Retina (tissue), 1 donor: ENCODE data around the gene HDAC10.

Experiments
- DNase-seq: peaks from one replicate; pipeline ENCODE4 v3.0.0-alpha.2; 2016

HDAC10 gene

DNA sequence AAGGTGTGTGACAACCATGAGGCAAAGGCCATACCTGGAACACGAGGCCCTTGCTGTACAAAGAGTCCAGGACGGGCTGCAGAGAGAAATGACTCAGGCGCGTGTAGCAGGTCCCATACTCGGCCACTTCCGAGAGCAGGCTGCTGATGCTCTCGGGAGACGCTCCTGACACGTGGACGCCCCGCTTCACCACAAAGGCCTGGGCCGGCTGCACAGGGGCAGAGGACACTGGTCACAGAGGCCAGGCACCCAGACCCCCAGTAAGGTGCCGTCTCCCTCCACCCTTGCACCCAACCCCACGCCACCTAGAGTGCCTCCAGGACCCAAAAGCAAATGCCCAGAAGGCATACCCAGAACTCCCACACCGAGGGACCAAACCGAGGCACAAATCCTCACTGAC is 21.7 kb downstream of the HDAC10 start:
- no peak for DNase-seq

DNA sequence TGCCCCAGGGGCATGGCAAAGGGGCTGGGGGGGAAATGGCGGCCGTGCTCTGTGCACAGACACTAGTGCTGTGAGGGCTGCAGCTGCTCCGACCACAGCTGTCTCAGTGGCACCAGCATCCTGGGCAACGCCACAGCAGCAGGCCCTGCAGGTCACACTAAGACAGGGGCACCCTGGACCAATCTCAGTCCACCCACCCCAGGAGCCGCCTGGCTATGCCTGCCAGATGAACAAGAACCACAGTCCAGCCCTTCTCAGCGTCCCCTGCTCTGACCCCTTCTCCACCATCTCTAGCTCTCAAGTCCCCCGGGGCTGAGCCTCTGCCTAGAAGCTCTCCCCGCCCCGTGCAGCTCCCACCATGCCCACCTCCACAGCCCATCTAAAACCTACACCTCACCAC is 22.7 kb downstream of the HDAC10 start:
- no peak for DNase-seq

DNA sequence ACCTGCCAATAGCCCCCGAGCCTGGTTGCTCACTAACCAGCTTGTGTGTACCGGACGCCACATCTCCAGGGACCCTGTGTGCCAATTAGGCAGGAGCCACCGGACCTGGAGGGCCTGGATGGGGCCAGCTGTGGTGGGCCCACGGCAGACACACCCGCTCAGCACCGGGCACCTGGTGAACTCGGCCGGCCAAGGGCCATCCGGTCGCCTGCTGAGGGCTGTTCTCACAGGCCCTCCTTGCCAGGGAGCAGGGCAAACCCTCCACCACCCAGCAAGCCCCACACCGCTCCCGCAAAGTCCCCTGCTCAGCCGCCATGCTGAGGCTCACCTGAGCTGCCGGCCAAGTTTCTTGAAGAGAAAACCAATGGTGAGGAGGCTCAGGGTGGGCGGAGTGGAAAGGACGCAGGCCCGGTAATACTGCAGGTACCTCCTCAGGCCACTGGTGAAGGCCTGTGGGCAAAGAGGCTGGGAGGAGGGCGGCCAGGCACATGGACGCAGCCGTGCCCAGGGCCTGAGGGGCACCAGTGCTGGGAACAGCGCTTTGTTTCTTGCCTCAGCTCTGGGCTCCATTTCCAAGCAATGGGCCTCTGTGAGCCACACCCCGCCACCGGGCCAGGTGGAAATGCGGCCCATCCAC is 23.4 kb downstream of the HDAC10 start:
- DNase-seq = no peak

DNA sequence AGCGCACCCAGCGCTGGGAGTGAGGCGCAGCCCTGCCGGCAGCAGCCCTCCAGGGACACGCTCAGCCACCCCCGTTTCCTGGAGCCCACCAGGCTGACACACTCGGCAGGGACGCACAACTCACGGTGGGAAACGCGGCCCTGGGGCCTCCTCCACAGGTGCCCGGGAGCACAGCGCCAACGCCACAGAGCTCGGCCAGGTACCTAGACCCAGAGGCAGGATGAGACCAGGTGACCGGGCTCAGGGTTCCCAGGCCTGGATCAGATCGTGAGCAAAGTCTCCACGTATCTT is 24.2 kb downstream of the HDAC10 start:
- no peak for DNase-seq

DNA sequence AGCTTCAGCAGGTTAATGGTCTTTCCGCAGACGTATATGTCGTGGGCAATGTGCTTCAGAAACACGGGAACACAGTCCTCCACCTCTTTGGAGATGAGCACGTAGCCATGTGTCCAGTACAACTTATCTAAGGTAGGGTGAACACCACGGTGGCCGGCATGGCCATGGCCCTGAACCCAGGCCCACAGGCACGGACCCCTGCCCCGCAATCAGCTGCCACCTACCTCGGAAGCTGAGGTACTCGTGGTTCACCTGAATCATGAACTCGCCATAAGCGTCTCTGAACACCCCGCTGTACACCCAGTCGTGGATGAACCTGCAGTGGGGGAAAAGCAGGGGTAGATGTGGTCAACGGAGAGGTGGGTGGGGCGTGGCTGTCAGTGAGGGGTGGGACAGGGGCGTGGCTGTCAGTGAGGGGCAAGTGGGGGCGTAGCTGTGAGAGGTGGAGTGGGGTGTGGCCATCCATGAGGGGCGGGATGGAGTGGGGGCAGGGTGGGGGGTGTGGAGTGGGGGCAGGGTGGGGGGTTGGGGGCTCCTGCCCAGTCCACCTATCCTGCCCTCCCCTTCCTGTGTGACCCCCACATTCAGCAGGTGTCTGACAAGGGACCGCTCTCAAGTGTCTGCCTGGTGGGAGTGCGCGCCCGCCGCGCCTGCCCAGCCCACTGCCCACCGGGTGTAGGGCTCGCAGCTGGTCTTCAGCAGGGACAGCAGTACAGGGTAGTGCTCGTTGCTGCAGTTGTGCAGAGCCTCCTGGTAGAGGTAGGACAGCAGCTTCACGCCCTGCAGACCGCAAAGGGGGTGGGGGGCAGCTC is 24.8 kb downstream of the HDAC10 start:
- DNase-seq = no peak

DNA sequence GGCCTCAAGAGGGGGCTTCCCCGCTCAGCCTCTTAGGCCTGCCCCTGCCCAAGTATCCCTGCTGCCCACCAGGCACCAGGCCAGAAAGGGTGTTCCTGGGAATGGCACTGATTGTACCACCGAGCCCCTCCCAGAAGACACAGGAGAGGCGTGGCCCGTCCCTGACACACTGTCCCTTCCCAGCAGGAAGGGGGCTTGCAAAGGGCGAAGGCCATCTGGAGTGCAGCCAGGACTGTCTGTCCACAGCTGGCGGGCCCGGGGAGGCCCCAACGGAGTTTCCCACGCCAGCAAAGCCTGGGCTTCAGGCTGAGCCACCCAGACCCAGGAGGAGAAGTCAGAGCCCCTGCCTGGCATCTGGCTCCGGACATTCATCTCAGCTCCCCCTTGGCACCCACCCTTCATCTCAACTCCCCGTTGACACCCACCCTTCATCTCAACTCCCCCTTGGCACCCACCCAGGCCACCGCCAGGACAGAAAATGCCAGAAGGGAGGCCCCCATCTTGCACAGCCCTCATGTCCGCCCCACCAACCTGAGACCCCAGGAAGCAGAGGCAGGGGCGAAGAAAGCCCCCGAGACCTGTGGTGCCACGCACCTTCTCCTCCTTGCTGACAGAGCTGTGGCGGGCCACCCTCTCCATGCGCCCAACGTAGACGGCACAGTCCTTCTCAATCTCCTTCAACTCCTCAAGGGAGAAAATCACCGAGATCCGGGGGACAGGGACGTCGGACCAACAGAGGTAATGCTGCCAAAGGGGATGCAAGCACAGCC is 25.7 kb downstream of the HDAC10 start:
- no peak for DNase-seq

DNA sequence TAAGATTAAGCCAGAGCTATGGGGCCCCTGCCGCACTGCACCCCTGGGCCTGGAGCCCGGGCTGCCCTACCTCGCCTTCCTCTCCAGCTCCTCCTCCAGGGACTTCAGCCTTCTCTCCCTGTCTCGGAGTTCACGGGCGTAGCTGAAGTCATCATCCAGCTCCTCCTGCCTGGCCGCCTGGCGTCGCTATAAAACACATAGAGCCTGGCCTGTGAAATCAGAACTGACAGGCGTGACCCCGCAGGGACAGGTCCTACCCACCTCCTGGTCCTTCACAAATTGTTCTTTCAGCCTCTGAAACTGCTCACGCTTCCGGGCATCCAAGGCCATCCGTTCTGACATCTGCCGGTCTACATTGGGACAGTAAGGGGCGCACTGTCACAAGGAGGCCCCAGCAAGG is 27.0 kb downstream of the HDAC10 start:
- peak; percentile 63 for DNase-seq

DNA sequence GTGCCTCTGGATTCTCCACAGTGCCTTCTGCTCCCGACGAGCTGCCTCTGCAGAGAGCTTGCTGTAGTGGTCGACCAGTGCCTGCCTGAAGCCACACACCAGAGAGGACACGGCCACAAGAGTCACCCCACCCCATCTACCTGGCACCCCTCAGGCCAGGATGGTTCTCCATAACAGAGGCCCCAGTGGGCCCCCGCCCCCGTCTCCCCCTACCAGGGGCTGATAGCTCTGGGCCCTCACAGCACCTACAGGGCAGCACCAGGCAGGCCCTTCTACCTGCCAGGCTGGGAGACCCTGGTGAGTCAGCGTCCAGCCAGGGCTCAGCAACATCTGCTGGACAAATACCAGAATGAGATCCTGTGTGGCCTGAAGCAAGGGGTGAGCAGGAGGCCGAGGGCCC is 28.6 kb downstream of the HDAC10 start:
- no peak for DNase-seq

DNA sequence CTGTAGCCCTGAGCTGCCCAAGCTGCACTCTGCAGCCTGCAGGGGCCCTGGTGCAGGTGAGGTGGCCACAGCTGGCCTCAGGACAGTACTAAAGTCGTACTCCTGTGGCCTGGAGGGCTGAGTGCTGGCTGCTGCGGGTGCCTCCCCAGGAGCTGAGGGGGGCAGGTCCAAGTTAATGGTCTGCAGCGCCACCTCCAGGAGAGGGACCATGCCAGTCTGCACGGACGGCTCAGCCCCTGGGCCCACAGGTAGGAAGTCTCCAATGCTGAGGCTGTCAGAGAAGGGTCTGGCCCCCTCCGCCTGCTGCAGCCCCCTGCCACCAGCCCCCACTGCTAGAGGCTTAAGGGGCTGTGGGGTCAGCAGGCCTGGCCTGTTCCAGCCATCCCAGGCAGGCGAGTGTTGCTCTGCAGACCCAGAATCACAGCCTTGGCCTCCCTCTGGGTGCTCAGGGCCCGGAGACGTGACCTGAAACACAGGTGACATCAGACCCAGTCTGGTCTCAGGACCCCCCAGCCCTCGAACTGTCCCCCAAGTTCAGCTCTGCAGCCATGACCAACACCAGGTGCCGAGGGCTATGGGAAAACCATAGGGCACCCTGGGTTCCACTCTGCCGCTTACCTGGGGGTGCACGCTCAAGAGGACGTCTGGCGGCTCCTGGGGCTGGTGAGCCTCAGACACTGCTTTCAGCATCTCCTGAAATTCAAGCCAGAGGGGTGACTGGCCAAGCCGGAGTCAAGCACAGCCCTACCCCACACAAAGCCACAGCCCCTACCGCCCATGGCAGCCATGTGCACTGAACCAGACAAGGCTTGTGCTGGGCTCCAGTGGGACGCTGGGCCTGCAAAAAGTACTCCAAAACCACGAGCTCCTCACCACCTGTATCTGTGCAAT is 29.4 kb downstream of the HDAC10 start:
- no peak for DNase-seq

DNA sequence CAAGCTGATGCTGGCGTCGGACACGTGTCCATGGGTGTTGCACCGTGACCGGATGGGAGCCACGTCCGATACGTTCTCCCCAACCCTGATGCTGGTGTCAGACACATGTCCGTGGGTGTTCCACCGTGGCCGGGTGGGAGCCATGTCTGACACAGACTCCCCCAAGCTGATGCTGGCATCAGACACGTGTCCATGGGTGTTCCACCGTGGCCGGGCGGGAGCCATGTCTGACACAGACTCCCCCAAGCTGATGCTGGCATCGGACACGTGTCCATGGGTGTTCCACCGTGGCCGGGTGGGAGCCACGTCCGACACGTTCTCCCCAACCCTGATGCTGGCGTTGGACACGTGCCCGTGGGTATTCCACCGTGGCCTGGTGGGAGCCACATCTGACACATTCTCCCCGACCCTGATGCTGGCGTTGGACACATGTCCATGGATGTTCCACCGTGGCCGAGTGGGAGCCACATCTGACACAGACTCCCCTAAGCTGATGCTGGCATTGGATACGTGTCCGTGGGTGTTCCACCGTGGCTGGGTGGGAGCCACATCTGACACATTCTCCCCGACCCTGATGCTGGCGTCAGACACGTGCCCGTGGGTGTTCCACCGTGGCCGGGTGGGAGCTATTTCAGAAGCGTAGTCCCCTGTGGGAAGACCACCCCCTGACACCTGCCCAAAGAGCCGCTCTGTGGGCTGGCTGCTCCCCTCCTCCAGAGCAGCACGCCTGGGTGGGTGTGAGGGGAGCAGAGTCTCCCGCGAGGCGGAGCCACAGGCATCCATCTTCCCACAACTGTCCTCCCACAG is 30.3 kb downstream of the HDAC10 start:
- DNase-seq = no peak

DNA sequence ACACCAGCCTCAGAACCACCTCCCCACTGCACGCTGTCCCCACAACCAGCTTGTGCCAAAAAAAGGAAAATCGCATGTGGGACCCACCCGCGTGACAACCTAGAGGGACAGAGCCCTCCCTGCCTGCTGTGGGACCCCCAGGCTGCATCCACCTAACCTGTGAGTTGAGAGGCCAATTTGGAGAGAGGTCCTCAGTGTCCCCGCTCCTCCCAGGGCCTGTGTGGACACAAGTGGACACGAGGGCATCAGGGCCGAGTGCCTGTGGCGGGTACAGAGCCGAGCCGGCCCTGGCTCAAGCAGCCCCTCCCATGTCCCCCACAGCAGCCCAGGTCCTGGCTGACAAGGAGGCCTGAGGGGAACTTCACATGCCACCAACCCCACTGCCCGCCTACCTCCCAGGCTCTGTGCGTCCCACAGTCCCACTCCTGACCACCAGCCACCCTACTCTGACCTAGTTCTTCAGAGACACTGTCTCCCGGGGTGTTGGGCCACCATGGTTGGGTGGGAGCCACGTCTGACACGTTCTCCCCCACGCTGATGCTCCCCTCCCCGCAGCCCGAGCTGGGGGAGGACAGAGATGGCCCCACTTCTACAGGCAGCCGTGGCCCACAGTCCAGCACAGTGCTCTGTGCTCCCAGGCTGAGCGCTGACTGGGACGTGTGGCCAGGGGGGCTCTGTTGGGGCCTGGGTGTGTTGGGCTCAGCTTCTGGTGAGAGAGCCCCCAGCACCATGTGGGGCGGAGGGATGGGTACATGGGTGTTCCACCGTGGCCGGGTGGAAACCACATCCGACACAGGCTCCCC is 31.1 kb downstream of the HDAC10 start:
- no peak for DNase-seq

DNA sequence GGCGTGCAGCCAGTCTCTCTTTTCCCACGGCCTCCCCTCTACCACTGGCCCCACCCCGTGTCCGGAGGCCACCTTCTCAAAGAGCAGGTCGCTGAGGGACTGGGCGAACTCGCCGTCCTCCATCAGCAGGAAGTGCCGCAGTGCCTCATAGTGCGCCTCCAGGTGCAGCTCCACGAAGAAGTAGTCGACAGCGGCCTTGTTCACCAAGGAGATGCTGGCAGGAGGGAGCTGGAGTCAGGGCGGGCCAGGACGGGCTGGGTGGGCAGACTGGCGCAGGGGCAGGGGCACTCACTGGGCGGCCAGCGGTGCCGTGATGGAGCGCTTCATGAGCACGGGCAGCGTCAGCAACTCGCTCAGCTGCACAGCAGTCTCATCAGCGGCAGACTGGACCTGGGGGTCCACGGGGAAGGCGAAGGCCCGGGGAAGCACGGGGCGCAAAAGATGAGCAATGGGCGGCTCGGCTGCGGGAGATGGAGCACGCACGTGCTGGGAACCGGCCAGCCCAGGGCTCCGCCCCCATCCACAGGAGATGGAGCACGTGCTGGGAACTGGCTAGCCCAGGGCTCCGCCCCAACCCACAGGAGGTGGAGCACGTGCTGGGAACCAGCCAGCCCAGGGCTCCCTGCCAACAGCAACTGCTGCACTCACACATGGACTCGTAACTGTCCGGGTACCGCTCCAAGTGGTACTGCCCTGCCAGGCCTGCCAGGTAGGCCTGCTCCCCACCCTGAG is 31.9 kb downstream of the HDAC10 start:
- DNase-seq = peak; percentile 33

DNA sequence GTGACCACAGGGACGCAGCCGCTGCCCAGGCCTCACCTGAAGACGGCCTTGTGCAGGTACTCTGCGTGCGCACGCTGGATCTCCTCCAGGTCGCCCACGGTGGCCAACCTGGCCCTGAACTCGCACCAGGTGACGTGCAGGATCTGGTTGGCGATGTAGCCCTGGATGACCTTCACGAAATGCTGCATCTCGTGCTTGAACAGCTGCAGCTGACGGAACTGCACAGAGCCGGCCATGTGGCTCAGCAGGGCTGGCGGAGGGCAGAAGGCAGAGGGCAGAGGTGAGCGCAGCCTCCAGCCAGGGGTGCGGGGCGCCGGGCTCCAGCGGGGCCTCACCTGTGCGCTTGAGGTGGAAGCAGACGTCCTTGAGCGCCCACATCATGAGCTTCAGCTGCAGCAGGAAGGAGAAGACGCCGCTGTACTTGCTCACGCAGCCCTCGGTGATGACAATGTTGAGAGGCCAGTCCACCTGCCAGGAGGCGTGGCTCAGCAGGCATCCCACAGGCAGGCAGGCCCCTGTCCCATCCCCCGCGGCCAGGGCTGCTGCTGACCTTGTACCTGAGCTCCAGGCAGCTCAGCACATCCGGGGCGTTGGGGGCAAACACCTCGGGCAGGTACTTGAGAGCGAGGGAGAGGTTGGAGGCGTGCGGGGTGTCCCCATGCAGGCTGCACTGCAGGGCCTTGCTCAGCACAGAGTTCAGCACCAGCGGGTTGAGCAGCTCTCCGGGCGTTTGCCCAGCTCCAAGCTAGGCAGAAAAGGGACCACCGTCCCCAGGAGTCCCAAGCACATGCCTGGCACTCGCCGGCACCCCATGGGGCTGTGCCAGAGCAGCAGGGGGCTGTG is 32.7 kb downstream of the HDAC10 start:
- DNase-seq = no peak

DNA sequence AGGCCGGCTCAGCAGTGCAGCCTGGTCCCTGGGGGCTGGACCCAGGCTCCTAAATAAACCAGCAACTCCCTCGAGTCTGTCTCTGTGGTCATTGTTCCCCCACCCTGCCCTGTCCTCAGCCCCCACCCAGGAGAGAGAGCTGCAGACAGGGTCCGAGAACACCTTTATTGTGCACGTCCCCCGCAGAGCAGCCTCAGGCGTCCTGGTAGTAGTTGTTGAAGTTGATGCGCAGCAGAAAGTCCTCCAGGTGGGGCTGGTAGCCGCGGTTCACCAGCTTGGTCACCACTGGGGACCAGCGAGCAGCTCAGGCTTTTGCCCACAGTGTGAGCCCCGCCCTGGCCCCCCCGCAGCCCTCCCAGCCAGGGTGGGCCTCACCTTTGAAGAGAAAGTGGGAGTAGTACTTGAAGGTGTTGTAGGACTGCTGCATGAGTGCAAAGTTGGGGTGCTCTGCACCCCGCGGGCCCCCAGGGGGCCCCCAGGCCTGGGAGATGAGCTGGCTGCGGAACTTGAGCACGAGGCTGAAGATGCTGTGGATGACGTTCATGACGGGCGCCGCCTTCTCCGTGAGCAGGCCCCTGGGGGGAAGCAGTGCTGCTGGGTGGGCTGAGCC is 33.4 kb downstream of the HDAC10 start:
- no peak for DNase-seq

DNA sequence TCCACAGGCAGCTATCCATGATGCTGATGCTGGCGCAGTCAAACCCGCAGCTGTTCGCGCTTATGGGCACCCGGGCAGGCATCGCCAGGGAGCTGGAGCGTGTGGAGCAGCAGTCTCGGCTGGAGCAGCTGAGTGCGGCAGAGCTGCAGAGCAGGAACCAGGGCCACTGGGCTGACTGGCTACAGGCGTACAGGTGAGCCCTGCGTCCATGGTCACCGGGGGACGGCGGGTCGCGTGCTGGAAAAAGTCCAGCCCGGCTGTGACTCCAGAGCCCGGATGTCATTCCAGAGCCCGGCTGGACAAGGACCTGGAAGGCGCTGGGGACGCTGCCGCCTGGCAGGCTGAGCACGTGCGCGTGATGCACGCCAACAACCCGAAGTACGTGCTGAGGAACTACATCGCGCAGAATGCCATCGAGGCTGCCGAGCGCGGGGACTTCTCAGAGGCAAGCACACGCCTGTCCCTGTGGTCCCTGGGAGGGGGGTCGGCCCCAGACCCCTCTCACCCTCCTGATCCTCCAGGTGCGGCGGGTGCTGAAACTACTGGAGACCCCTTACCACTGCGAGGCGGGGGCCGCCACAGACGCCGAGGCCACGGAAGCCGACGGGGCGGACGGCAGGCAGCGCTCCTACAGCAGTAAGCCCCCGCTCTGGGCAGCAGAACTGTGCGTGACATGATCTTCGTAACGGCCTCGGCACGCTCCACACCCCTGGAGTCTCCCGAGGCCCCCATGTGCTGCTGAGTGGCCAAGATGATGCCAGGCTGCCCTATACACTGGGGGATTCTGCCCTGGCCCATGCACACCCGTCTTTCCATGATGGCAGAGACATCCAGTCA is 34.2 kb downstream of the HDAC10 start:
- DNase-seq = no peak

DNA sequence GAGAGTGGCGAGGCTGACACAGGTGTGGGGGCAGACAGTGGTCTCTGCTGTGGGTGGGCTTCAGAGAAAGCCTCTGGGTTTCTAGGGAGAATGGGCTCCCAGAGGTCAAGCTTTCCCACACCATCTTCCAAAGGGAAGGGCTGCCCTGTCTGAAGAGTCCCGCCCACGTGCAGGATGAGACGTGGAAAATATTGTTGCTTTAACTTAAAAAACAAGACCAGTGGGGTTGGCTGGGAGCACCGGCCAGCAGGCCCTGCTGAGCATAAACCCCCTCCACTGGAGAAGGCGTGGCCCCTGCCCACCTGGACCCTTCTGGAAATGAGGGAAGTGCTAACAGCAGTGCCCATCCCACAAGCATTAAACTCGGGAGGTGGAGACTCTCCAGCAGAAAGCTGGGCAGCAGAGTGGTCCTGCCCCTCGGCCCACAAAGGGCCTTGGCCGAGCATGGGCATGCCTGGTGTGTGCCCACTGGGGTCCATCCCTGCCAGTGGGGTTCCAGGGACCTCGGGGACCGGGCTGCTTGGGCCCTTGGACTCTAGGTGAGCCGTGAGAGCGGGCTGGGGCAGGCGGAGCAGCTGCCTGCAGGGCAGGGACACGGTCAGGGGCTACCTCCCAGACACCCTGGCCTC is 34.9 kb downstream of the HDAC10 start:
- no peak for DNase-seq

DNA sequence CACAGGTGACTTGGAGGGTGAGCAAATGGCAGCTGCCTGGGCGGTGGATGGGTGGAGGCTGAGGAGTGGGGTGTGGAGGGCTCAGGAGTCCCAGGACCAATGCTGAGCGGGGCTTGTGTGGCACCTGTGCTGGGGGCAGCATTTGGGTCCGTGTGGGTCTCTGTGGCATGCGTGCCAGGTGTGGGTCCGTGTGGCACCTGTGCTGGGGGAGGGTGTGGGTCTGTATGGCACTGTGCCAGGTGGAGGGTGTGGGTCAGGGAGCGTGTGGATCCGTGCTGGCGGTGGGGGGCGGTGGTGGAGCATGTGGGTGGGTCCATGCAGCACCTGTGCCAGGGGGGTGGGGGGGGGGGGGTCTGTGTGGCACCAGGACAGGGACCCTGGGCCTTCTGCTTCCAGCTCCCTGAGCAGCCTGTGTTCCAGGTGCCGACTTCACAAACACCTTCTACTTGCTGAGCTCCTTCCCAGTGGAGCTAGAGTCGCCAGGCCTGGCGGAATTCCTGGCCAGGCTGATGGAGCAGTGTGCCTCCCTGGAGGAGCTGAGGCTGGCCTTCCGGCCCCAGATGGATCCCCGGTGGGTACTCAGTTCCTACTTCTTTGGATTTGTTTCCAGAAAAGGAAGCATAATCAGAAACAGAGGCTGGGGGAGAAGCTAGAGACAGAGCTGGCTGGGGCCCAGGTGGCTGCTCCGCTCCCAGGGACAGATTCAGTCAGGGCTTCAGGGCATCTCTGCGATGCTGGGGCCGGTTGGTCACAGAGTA is 35.6 kb downstream of the HDAC10 start:
- no peak for DNase-seq
